Measurements from ENCODE around the gene CEP131.

CEP131 gene

GRCh38 chr17:81143717-81144422, 78.9 kb downstream of the CEP131 start:
- no peak overlapping the region for H3K4ac ChIP-seq (ENCODE audit: low read depth in 1 of 2, low read length in 2 of 2)
- H2AK5ac ChIP-seq (ENCODE audit: low read length, severe bottlenecking) = no peak overlapping the region
- peaks cover 11% of the 10 kb centered on the region for H3K4me1 ChIP-seq (ENCODE audit: control insufficient read depth, insufficient read depth, low read depth, low read length)
- H3K9me3 ChIP-seq (ENCODE audit: control insufficient read depth, low read length) = no peaks in the 10 kb centered on the region
- H2AFZ ChIP-seq (ENCODE audit: low read depth, low read length) = no peak overlapping the region
- no peaks in the 10 kb centered on the region for H3K36me3 ChIP-seq (ENCODE audit: control insufficient read depth in 1 of 2, insufficient read depth in 2 of 2, low read depth in 1 of 2, low read length in 2 of 2)
- 91% methylated on average over 17 of the region's 17 CpGs for WGBS
- no peak overlapping the region for H3K14ac ChIP-seq (ENCODE audit: low read length in 2 of 2)
- no peak overlapping the region for H2BK15ac ChIP-seq (ENCODE audit: low read depth, poor library complexity, severe bottlenecking)
- no peak overlapping the region for H2BK5ac ChIP-seq (ENCODE audit: low read depth, low read length, poor library complexity, severe bottlenecking)
- no peaks in the 10 kb centered on the region for H3K79me1 ChIP-seq (replicated peaks; ENCODE audit: low read length, poor library complexity, severe bottlenecking)
- no peak overlapping the region for H4K91ac ChIP-seq (ENCODE audit: low read length)
- no peak overlapping the region for H2BK12ac ChIP-seq (ENCODE audit: low read length in 2 of 2)
- no peak overlapping the region for H3K27ac ChIP-seq (ENCODE audit: low read length, poor library complexity, severe bottlenecking)
- no peak overlapping the region for H3K4me3 ChIP-seq (ENCODE audit: insufficient read depth in 1 of 2, low read depth in 1 of 2, low read length in 2 of 2)
- no peak overlapping the region for H2BK120ac ChIP-seq (ENCODE audit: low read depth, low read length)
- DNase-seq = no peak
- no peak overlapping the region for H3K23ac ChIP-seq (ENCODE audit: low read length in 2 of 2)
- no peak overlapping the region for H3K4me2 ChIP-seq (ENCODE audit: low read length, poor library complexity, severe bottlenecking)
- H3K9ac ChIP-seq (ENCODE audit: low read length) = no peak overlapping the region
- peaks cover 11 to 48% of the 10 kb centered on the region in 2 experiments for H3K27me3 ChIP-seq (ENCODE audit: control insufficient read depth in 1 of 2, insufficient read depth in 1 of 2, low read length in 2 of 2)
- no peak overlapping the region for H3K18ac ChIP-seq (ENCODE audit: low read depth in 1 of 2, low read length in 2 of 2)
- H4K8ac ChIP-seq (ENCODE audit: low read length) = no peak overlapping the region

GRCh38 chr17:81143200-81143527, 79.6 kb downstream of the CEP131 start:
- Histone ChIP-seq H3K79me1 (replicated peaks; ENCODE audit: low read length, poor library complexity, severe bottlenecking) (no peaks in the 10 kb centered on the region), H4K91ac (ENCODE audit: low read length) (no peak overlapping the region), H3K23ac (ENCODE audit: low read length in 2 of 2) (no peak overlapping the region), H2BK12ac (ENCODE audit: low read length in 2 of 2) (no peak overlapping the region), H3K14ac (ENCODE audit: low read length in 2 of 2) (no peak overlapping the region), H2BK120ac (ENCODE audit: low read depth, low read length) (no peak overlapping the region), H3K4me3 (ENCODE audit: insufficient read depth in 1 of 2, low read depth in 1 of 2, low read length in 2 of 2) (no peak overlapping the region), H2AFZ (ENCODE audit: low read depth, low read length) (no peak overlapping the region), H3K36me3 (ENCODE audit: control insufficient read depth in 1 of 2, insufficient read depth in 2 of 2, low read depth in 1 of 2, low read length in 2 of 2) (no peaks in the 10 kb centered on the region), H3K9me3 (ENCODE audit: control insufficient read depth, low read length) (no peaks in the 10 kb centered on the region), H3K4me2 (ENCODE audit: low read length, poor library complexity, severe bottlenecking) (no peak overlapping the region), H4K8ac (ENCODE audit: low read length) (peak overlapping the region; percentile 33), H2BK5ac (ENCODE audit: low read depth, low read length, poor library complexity, severe bottlenecking) (no peak overlapping the region), H2BK15ac (ENCODE audit: low read depth, poor library complexity, severe bottlenecking) (no peak overlapping the region), H3K9ac (ENCODE audit: low read length) (peak overlapping the region; percentile 32), H3K18ac (ENCODE audit: low read depth in 1 of 2, low read length in 2 of 2) (no peak overlapping the region), H3K4me1 (ENCODE audit: control insufficient read depth, insufficient read depth, low read depth, low read length) (peaks cover 14% of the 10 kb centered on the region), H3K4ac (ENCODE audit: low read depth in 1 of 2, low read length in 2 of 2) (no peak overlapping the region), H3K27ac (ENCODE audit: low read length, poor library complexity, severe bottlenecking) (no peak overlapping the region), H2AK5ac (ENCODE audit: low read length, severe bottlenecking) (no peak overlapping the region), H3K27me3 (ENCODE audit: control insufficient read depth in 1 of 2, insufficient read depth in 1 of 2, low read length in 2 of 2) (peaks cover 4 to 41% of the 10 kb centered on the region in 2 experiments)
- no peak for DNase-seq
- 76% methylated on average over 11 of the region's 11 CpGs for WGBS

- 46% methylated on average over 25 of the region's 25 CpGs for WGBS
- Histone ChIP-seq H4K91ac (ENCODE audit: low read length) (no peak overlapping the region), H3K4me2 (ENCODE audit: low read length, poor library complexity, severe bottlenecking) (no peak overlapping the region), H2BK12ac (ENCODE audit: low read length in 2 of 2) (peak overlapping the region in 1 of 2 experiments; percentile 29), H4K8ac (ENCODE audit: low read length) (peak overlapping the region; percentile 33), H2AFZ (ENCODE audit: low read depth, low read length) (peak overlapping the region; percentile 48), H3K14ac (ENCODE audit: low read length in 2 of 2) (no peak overlapping the region), H3K9me3 (ENCODE audit: control insufficient read depth, low read length) (no peaks in the 10 kb centered on the region), H2BK15ac (ENCODE audit: low read depth, poor library complexity, severe bottlenecking) (no peak overlapping the region), H2BK5ac (ENCODE audit: low read depth, low read length, poor library complexity, severe bottlenecking) (no peak overlapping the region), H3K4me1 (ENCODE audit: control insufficient read depth, insufficient read depth, low read depth, low read length) (peaks cover 14% of the 10 kb centered on the region), H3K18ac (ENCODE audit: low read depth in 1 of 2, low read length in 2 of 2) (no peak overlapping the region), H3K79me1 (replicated peaks; ENCODE audit: low read length, poor library complexity, severe bottlenecking) (no peaks in the 10 kb centered on the region), H3K9ac (ENCODE audit: low read length) (peak overlapping the region; percentile 32), H2AK5ac (ENCODE audit: low read length, severe bottlenecking) (no peak overlapping the region), H3K4me3 (ENCODE audit: insufficient read depth in 1 of 2, low read depth in 1 of 2, low read length in 2 of 2) (peak overlapping the region in 1 of 2 experiments; percentile 49), H3K27ac (ENCODE audit: low read length, poor library complexity, severe bottlenecking) (no peak overlapping the region), H3K27me3 (ENCODE audit: control insufficient read depth in 1 of 2, insufficient read depth in 1 of 2, low read length in 2 of 2) (peaks cover 3 to 39% of the 10 kb centered on the region in 2 experiments), H2BK120ac (ENCODE audit: low read depth, low read length) (no peak overlapping the region), H3K23ac (ENCODE audit: low read length in 2 of 2) (no peak overlapping the region), H3K36me3 (ENCODE audit: control insufficient read depth in 1 of 2, insufficient read depth in 2 of 2, low read depth in 1 of 2, low read length in 2 of 2) (no peaks in the 10 kb centered on the region), H3K4ac (ENCODE audit: low read depth in 1 of 2, low read length in 2 of 2) (no peak overlapping the region)
- DNase-seq = peak; percentile 72
Observed at GRCh38 chr17:81142301-81143199, 80.2 kb downstream of the CEP131 start.

DNA sequence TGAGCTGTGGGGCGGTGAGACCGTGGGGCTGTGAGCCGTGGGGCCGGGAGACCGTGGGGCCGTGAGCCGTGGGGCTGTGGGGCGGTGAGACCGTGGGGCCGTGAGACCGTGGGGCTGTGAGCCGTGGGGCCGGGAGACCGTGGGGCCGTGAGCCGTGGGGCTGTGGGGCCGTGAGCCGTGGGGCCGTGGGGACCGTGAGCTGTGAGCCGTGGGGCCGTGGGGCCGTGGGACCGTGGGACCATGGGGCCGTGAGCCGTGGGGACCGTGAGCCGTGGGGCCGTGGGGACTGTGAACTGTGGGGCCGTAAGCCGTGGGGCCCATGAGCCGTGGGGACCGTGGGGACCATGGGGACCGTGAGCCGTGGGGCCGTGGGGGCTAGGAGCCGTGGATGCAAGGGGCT, 82.1 kb downstream of the CEP131 start:
- no peak overlapping the region for H4K91ac ChIP-seq (ENCODE audit: low read length)

More for the DNA sequence above, 82.1 kb downstream of the CEP131 start:
- Histone ChIP-seq H3K9ac (ENCODE audit: low read length) (no peak overlapping the region), H3K18ac (ENCODE audit: low read depth in 1 of 2, low read length in 2 of 2) (no peak overlapping the region), H3K27me3 (ENCODE audit: control insufficient read depth in 1 of 2, insufficient read depth in 1 of 2, low read length in 2 of 2) (peaks cover 3 to 39% of the 10 kb centered on the region in 2 experiments), H2BK12ac (ENCODE audit: low read length in 2 of 2) (no peak overlapping the region), H3K23ac (ENCODE audit: low read length in 2 of 2) (no peak overlapping the region), H2AK5ac (ENCODE audit: low read length, severe bottlenecking) (no peak overlapping the region), H4K8ac (ENCODE audit: low read length) (no peak overlapping the region), H3K4me2 (ENCODE audit: low read length, poor library complexity, severe bottlenecking) (no peak overlapping the region), H2BK15ac (ENCODE audit: low read depth, poor library complexity, severe bottlenecking) (peak overlapping the region; percentile 30), H3K4ac (ENCODE audit: low read depth in 1 of 2, low read length in 2 of 2) (no peak overlapping the region), H3K14ac (ENCODE audit: low read length in 2 of 2) (no peak overlapping the region), H2BK120ac (ENCODE audit: low read depth, low read length) (no peak overlapping the region), H3K27ac (ENCODE audit: low read length, poor library complexity, severe bottlenecking) (no peak overlapping the region), H3K4me3 (ENCODE audit: insufficient read depth in 1 of 2, low read depth in 1 of 2, low read length in 2 of 2) (no peak overlapping the region), H3K79me1 (replicated peaks; ENCODE audit: low read length, poor library complexity, severe bottlenecking) (no peaks in the 10 kb centered on the region), H2BK5ac (ENCODE audit: low read depth, low read length, poor library complexity, severe bottlenecking) (no peak overlapping the region), H3K36me3 (ENCODE audit: control insufficient read depth in 1 of 2, insufficient read depth in 2 of 2, low read depth in 1 of 2, low read length in 2 of 2) (no peaks in the 10 kb centered on the region), H2AFZ (ENCODE audit: low read depth, low read length) (no peak overlapping the region), H3K4me1 (ENCODE audit: control insufficient read depth, insufficient read depth, low read depth, low read length) (peaks cover 14% of the 10 kb centered on the region), H3K9me3 (ENCODE audit: control insufficient read depth, low read length) (no peaks in the 10 kb centered on the region)
- WGBS = 94% methylated on average over 37 of the region's 37 CpGs
- no peak for DNase-seq
